Cardiac fibroblast (primary cell): ENCODE measurements around the gene AP1AR.

Experiments
- DNase-seq, 2 donors: peaks; one replicate each; pipeline versions ENCODE4 v3.0.0 to v3.0.0-alpha.2; 2010; ENCODE audit warnings: low read depth in 2 of 2
- H3K4me3 ChIP-seq, 2 donors: replicated peaks in 1 of 2; 1 replicate in 1 of 2; 2 replicates in 1 of 2; pipeline ENCODE4 v1.5.1; 2011; ENCODE audit warnings: low read depth in 2 of 2, low read length in 2 of 2, mild to moderate bottlenecking in 2 of 2, moderate library complexity in 1 of 2
- CTCF ChIP-seq: IDR thresholded peaks from one replicate; pipeline ENCODE4 v1.5.1; 2011; ENCODE audit warnings: low read depth, mild to moderate bottlenecking, low read length, inconsistent platforms

Gene AP1AR

GRCh38 chr4:112284166-112284565 lies 52.6 kb downstream of the AP1AR start:
- no peak for TF ChIP-seq CTCF
- H3K4me3 ChIP-seq = peak overlapping the region; percentile 63 to 68
- DNase-seq = peak in 1 of 2 donors; percentile 25

GRCh38 chr4:112284662-112285411 lies 53.2 kb downstream of the AP1AR start:
- peak overlapping the region; percentile 63 to 68 for H3K4me3 ChIP-seq
- peak; percentile 47 to 54 for DNase-seq
- TF ChIP-seq CTCF = no peak

- H3K4me3 ChIP-seq = no peak overlapping the region
- TF ChIP-seq CTCF = no peak
- no peak for DNase-seq
Measured at GRCh38 chr4:112287258-112287989, 55.8 kb downstream of the AP1AR start.

- no peak for DNase-seq
- H3K4me3 ChIP-seq = no peak overlapping the region
Measured at GRCh38 chr4:112288455-112288854, 56.9 kb downstream of the AP1AR start.

GRCh38 chr4:112289407-112290253 lies 58.0 kb downstream of the AP1AR start:
- no peak for DNase-seq
- no peak overlapping the region for H3K4me3 ChIP-seq
- no peak for TF ChIP-seq CTCF

More at GRCh38 chr4:112288455-112288854, 56.9 kb downstream of the AP1AR start:
- no peak for TF ChIP-seq CTCF

- no peak overlapping the region for H3K4me3 ChIP-seq
- TF ChIP-seq CTCF = no peak
- DNase-seq = no peak
Measured at GRCh38 chr4:112290341-112290740, 58.8 kb downstream of the AP1AR start.
